DND-41 (cell line): ENCODE measurements around the gene MUC5B.

Experiments
- CTCF ChIP-seq: IDR thresholded peaks from 2 replicates; pipeline ENCODE4 v1.5.1; 2012; ENCODE audit warnings: borderline replicate concordance, low read length, moderate library complexity, mild to moderate bottlenecking; ENCODE audit not compliant: poor library complexity, severe bottlenecking; ENCODE audit errors: extremely low read depth
- EZH2 ChIP-seq: IDR thresholded peaks from 3 replicates; pipeline ENCODE4 v1.6.1; 2012; ENCODE audit warnings: borderline replicate concordance, low read depth, mild to moderate bottlenecking, moderate library complexity, low read length, inconsistent platforms; ENCODE audit not compliant: severe bottlenecking

- TF ChIP-seq CTCF, result no peak
- TF ChIP-seq EZH2, result no peak
Measured at GRCh38 chr11:1218256-1218787, 4.5 kb upstream of the MUC5B start.
